ENCODE data around the gene ESYT1. TPM values are rescaled to one million over a fixed set of nuclear protein-coding genes. Genes with fewer than 3 reads are reported as not detected.

The ESYT1 gene
- 108 and 114 TPM in 2 replicates for total RNA-seq (2014; rRNA removed; shearing (Covaris generic))

GRCh38 chr12:56127888-56128669 is at the start of gene ESYT1:
Gene ESYT1 (plus strand): TSS chr12:56128267. CDS start chr12:56128320, 53 bp downstream.
- in situ Hi-C loops (cut with HindIII; ENCODE audit: low sequenced_read_pairs) = no loop called here
- DNase-seq (ENCODE audit: low spot score) = peak; percentile 100

GRCh38 chr12:56078427-56078826 is 49.6 kb upstream of the ESYT1 start:
- in situ Hi-C loops (cut with HindIII; ENCODE audit: low sequenced_read_pairs) = no loop called here
- DNase-seq (ENCODE audit: low spot score) = no peak

GRCh38 chr12:56078931-56079722 is 48.9 kb upstream of the ESYT1 start:
- peak; percentile 44 for DNase-seq (ENCODE audit: low spot score)
- in situ Hi-C loops (cut with HindIII; ENCODE audit: low sequenced_read_pairs) = no loop called here

DNA sequence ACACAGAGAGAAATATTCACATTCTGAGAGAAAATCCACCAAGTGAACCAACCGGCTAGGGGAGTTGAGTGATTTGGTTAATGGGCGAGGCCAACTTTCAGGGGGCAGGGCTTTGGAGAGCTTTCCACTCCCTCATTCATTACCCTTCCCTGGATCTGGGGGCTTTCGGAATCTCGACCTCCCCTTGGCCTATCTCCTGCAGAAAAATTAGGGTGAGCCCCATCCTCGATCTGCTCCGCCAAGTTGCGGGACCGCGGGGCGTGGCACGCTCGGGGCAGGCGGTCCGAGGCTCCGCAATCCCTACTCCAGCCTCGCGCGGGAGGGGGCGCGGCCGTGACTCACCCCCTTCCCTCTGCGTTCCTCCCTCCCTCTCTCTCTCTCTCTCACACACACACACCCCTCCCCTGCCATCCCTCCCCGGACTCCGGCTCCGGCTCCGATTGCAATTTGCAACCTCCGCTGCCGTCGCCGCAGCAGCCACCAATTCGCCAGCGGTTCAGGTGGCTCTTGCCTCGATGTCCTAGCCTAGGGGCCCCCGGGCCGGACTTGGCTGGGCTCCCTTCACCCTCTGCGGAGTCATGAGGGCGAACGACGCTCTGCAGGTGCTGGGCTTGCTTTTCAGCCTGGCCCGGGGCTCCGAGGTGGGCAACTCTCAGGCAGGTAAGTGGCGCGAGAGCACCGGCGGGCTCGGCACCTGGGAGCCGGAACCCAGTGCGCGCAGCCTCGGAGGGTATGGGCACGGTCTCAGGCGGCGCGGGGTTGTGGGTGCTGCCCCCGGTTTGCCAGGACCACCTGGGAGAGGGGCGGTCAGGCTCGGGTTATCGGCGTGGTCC is 48.1 kb upstream of the ESYT1 start, which contains the start of gene ERBB3:
TSS of gene ERBB3 (plus strand) at position 443 of the 833 bp plus-strand sequence. CDS start at position 579, 136 bp downstream.
- in situ Hi-C loops (cut with HindIII; ENCODE audit: low sequenced_read_pairs) = no loop called here

GRCh38 chr12:56080556-56081138 is 47.4 kb upstream of the ESYT1 start:
- in situ Hi-C loops (cut with HindIII; ENCODE audit: low sequenced_read_pairs) = no loop called here
- no peak for DNase-seq (ENCODE audit: low spot score)

More for the DNA sequence above, 48.1 kb upstream of the ESYT1 start, which contains the start of gene ERBB3:
- peak; percentile 27 for DNase-seq (ENCODE audit: low spot score)

- in situ Hi-C loops (cut with HindIII; ENCODE audit: low sequenced_read_pairs) = no loop called here
- no peak for DNase-seq (ENCODE audit: low spot score)
Measured at GRCh38 chr12:56081393-56082347, 46.4 kb upstream of the ESYT1 start.

- no peak for DNase-seq (ENCODE audit: low spot score)
- in situ Hi-C loops (cut with HindIII; ENCODE audit: low sequenced_read_pairs) = no loop called here
Measured at GRCh38 chr12:56082382-56082781, 45.7 kb upstream of the ESYT1 start.

DNA sequence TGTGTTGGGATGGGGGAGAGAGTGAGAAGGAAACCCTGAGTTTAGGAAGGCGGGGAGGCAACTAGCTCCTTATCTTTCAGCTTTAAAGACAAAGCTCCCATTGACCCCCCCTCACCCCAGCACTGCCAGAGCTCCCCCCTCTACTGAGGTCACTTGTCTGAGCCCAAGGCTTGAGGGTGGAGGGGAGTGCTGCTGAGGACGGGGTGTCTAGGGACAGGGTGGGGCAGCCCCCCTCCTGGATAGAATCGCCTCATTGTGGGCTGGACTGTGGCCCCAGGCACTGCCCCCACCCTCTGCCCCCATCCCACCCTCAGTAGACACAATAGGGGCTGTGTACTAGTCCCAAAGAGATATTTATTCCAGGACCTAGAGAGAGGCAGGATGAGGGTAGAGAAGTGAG is 45.1 kb upstream of the ESYT1 start:
- in situ Hi-C loops (cut with HindIII; ENCODE audit: low sequenced_read_pairs) = no loop called here
- DNase-seq (ENCODE audit: low spot score) = no peak

DNA sequence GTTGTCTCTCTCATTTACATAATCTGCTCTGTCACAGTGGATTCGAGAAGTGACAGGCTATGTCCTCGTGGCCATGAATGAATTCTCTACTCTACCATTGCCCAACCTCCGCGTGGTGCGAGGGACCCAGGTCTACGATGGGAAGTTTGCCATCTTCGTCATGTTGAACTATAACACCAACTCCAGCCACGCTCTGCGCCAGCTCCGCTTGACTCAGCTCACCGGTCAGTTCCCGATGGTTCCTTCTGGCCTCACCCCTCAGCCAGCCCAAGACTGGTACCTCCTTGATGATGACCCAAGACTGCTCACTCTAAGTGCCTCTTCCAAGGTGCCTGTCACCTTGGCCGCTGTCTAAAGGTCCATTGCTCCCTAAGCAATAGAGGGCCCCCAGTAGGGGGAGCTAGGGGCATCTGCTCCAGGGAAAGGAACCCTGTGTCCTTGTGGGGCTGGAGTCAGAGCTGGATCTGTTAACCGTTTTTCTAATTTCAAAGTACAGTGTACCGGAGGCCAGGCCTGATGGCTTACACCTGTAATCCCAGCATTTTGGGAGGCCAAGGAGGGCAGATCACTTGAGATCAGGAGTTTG is 43.0 kb upstream of the ESYT1 start:
- in situ Hi-C loops (cut with HindIII; ENCODE audit: low sequenced_read_pairs) = no loop called here
- peak; percentile 19 for DNase-seq (ENCODE audit: low spot score)

GRCh38 chr12:56086096-56086495 is 42.0 kb upstream of the ESYT1 start:
- in situ Hi-C loops (cut with HindIII; ENCODE audit: low sequenced_read_pairs) = no loop called here

DNA sequence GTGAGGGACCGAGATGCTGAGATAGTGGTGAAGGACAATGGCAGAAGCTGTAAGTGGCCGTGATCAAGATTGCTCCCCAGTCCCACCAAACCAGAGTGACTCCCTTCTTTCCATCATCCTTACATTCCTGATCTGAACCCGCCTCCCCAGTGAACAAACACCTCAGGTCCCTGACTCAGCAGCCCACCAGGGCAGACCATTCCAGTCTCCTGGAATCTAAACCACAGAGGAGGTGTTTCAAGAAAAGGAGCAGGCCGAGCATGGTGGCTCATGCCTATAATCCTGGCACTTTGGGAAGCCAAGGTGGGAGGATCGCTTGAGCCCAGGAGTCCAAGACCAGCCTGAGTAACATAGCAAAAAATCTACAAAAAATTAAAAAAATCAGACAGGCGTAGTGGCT is 41.5 kb upstream of the ESYT1 start:
- in situ Hi-C loops (cut with HindIII; ENCODE audit: low sequenced_read_pairs) = no loop called here
- DNase-seq (ENCODE audit: low spot score) = no peak

More at GRCh38 chr12:56086096-56086495, 42.0 kb upstream of the ESYT1 start:
- DNase-seq (ENCODE audit: low spot score) = no peak

GRCh38 chr12:56087220-56087619 is 40.8 kb upstream of the ESYT1 start:
- no peak for DNase-seq (ENCODE audit: low spot score)
- in situ Hi-C loops (cut with HindIII; ENCODE audit: low sequenced_read_pairs) = no loop called here

- in situ Hi-C loops (cut with HindIII; ENCODE audit: low sequenced_read_pairs) = no loop called here
- DNase-seq (ENCODE audit: low spot score) = no peak
Measured at GRCh38 chr12:56097738-56098137, 30.3 kb upstream of the ESYT1 start.

DNA sequence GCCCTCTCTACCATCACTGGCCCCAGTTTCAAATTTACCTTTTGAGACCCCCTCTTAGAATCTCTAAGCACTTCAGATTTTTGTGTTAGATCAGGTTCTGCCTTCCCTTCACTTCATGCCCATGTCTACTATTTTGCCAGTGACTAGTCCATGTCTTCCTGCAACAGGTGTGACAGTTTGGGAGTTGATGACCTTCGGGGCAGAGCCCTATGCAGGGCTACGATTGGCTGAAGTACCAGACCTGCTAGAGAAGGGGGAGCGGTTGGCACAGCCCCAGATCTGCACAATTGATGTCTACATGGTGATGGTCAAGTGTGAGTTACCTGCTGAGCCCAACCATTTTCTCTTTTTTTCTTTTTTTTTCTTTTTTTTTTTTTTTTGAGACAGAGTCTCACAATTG is 29.5 kb upstream of the ESYT1 start:
- in situ Hi-C loops (cut with HindIII; ENCODE audit: low sequenced_read_pairs) = no loop called here
- no peak for DNase-seq (ENCODE audit: low spot score)

DNA sequence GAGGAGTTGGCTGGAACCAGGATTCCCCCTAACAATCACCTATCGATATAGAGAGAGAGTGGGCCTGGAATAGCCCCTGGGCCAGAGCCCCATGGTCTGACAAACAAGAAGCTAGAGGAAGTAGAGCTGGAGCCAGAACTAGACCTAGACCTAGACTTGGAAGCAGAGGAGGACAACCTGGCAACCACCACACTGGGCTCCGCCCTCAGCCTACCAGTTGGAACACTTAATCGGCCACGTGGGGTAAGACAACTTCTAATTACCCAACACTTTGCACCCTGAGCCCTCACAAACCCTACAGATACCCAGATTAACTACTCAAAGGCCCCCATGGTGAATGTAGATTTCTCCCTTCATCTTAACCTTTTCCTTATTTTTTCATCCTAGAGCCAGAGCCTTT is 28.3 kb upstream of the ESYT1 start:
- DNase-seq (ENCODE audit: low spot score) = no peak
- in situ Hi-C loops (cut with HindIII; ENCODE audit: low sequenced_read_pairs) = no loop called here

- DNase-seq (ENCODE audit: low spot score) = no peak
- in situ Hi-C loops (cut with HindIII; ENCODE audit: low sequenced_read_pairs) = no loop called here
Measured at GRCh38 chr12:56101045-56101444, 27.0 kb upstream of the ESYT1 start.

GRCh38 chr12:56102683-56103065 is 25.4 kb upstream of the ESYT1 start:
- no peak for DNase-seq (ENCODE audit: low spot score)
- in situ Hi-C loops (cut with HindIII; ENCODE audit: low sequenced_read_pairs) = no loop called here

Data from G401 (cell line).